Activated T-cell treated with anti-CD3 and anti-CD28 coated beads, Interleukin-2, amount 50 U/mL, for 24 hours (primary cell): ENCODE data around the gene AAK1.
"Not testable (repeated sequence)": the region's sequence is repeated elsewhere in the genome, so short reads cannot be mapped to it uniquely, and the experiment has no call there.

Experiments
- DNase-seq: peaks from one replicate; pipeline ENCODE4 v3.0.0-alpha.2; 2020
- H3K27ac Mint-ChIP-seq: 2 replicates; pipeline ENCODE4 v1.8.0; 2020; ENCODE audit warnings: mild to moderate bottlenecking, mixed read lengths
- H3K27me3 Mint-ChIP-seq: 2 replicates; pipeline ENCODE4 v1.8.0; 2020; ENCODE audit warnings: mixed read lengths
- H3K36me3 Mint-ChIP-seq: 2 replicates; pipeline ENCODE4 v1.8.0; 2020; ENCODE audit warnings: low read depth, mixed read lengths
- H3K4me1 Mint-ChIP-seq: 2 replicates; pipeline ENCODE4 v1.8.0; 2020; ENCODE audit warnings: low read depth, mixed read lengths
- H3K4me3 Mint-ChIP-seq: 2 replicates; pipeline ENCODE4 v1.8.0; 2020; ENCODE audit warnings: mild to moderate bottlenecking, moderate library complexity, mixed read lengths
- H3K9me3 Mint-ChIP-seq: 2 replicates; pipeline ENCODE4 v1.8.0; 2020; ENCODE audit warnings: mixed read lengths

AAK1 gene

GRCh38 chr2:69643602-69644505 lies at the start of gene AAK1:
Gene AAK1, minus strand, starts transcription at chr2:69643739. Its CDS starts 699 bp downstream, at chr2:69643040.
- peaks cover 44% of the 10 kb centered on the region for H3K36me3 Mint-ChIP-seq
- H3K27ac Mint-ChIP-seq, result peak within 1 kb of the TSS; percentile 99
- DNase-seq, result peak; percentile 93
- H3K27me3 Mint-ChIP-seq, result no peaks in the 10 kb centered on the region
- H3K9me3 Mint-ChIP-seq, result peaks cover 4% of the 10 kb centered on the region
- peak within 1 kb of the TSS; percentile 85 for H3K4me3 Mint-ChIP-seq
- H3K4me1 Mint-ChIP-seq, result peaks cover 62% of the 10 kb centered on the region

GRCh38 chr2:69692424-69692823 lies 48.9 kb upstream of the AAK1 start:
- no peak overlapping the region for H3K4me3 Mint-ChIP-seq
- DNase-seq, result no peak

DNA sequence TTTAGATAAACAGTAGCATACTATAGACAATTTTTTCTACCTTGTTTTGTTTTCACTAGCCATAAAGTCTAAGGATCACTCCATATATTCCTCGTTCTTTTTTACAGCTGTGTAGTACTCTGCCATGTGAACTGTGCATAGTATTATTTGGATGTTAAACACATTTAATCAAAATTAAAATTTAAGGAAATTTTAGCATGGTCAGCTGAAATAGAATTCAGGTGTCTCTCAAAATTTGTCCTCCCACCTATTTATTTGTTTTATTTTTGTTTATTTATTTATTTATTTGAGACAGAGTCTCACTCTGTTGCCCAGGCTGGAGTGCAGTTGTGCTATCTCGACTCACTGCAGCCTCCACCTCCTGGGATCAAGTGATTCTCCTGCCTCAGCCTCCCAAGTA lies 46.4 kb upstream of the AAK1 start:
- no peaks in the 10 kb centered on the region for H3K27me3 Mint-ChIP-seq
- H3K27ac Mint-ChIP-seq, result no peak overlapping the region
- H3K36me3 Mint-ChIP-seq, result no peaks in the 10 kb centered on the region
- no peak overlapping the region for H3K4me3 Mint-ChIP-seq
- H3K4me1 Mint-ChIP-seq, result peaks cover 80% of the 10 kb centered on the region
- H3K9me3 Mint-ChIP-seq, result no peaks in the 10 kb centered on the region
- no peak for DNase-seq

More at GRCh38 chr2:69692424-69692823, 48.9 kb upstream of the AAK1 start:
- H3K27me3 Mint-ChIP-seq, result no peaks in the 10 kb centered on the region
- peaks cover 86% of the 10 kb centered on the region for H3K4me1 Mint-ChIP-seq
- H3K9me3 Mint-ChIP-seq, result no peaks in the 10 kb centered on the region
- no peaks in the 10 kb centered on the region for H3K36me3 Mint-ChIP-seq
- no peak overlapping the region for H3K27ac Mint-ChIP-seq

- no peaks in the 10 kb centered on the region for H3K36me3 Mint-ChIP-seq
- no peaks in the 10 kb centered on the region for H3K9me3 Mint-ChIP-seq
- H3K27me3 Mint-ChIP-seq, result no peaks in the 10 kb centered on the region
- no peak for DNase-seq
- H3K27ac Mint-ChIP-seq, result peak overlapping the region; percentile 60
- H3K4me3 Mint-ChIP-seq, result peak overlapping the region; percentile 34
- peaks cover 82% of the 10 kb centered on the region for H3K4me1 Mint-ChIP-seq
These were observed 45.9 kb upstream of the AAK1 start for GRCh38 chr2:69689466-69689865.

DNA sequence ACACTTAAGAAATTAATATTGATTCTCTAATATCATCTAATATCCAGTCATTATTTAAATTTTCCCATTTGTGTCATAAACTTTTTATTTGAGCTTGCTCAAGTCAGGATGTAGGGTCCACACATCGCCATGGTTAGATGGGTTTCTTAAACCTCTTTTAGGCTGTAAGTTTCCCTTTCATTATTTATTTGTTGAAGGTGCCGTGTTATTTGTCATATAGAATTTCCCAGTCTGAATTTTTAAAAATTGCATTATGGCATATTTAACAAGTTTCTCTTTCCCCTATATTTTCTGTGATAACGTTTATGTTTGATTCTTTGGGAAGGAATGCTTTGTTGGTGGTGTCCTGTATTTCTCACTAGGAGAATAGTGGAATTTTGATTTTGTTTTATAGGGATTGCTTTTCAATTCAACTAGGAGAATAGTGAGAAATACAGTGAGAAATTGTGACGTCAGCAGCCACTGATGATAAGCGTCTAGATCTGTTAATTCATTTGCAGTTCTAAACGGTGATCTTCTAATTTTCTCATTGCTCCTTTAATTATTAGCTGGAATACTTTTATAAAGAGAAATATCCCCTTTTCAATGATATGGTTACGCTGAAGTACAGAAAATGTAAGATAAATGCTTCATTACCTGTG lies 44.6 kb upstream of the AAK1 start:
- peaks cover 84% of the 10 kb centered on the region for H3K4me1 Mint-ChIP-seq
- no peak for DNase-seq
- H3K4me3 Mint-ChIP-seq, result no peak overlapping the region
- H3K9me3 Mint-ChIP-seq, result no peaks in the 10 kb centered on the region
- no peaks in the 10 kb centered on the region for H3K36me3 Mint-ChIP-seq
- H3K27me3 Mint-ChIP-seq, result no peaks in the 10 kb centered on the region
- no peak overlapping the region for H3K27ac Mint-ChIP-seq

DNA sequence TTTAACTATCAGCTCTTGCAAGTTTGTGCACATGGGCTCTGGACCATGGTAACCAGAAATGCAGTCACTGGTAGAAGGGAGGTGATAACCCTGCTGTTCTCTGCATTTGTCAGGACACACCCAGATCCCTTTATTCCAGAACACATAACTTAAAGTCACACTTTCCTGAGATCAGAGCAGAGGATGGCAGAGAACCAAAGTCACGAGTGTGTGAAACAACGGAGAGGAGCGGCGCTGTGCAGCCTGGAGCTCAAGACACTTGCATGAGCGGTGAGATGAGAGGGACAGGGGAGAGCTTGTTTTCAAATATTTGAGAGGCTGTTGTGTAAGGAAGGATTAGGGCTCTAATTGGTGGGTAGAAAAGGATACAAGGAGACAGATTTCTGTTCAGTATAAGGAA lies 43.3 kb upstream of the AAK1 start:
- no peaks in the 10 kb centered on the region for H3K36me3 Mint-ChIP-seq
- H3K27ac Mint-ChIP-seq, result no peak overlapping the region
- peaks cover 78% of the 10 kb centered on the region for H3K4me1 Mint-ChIP-seq

DNA sequence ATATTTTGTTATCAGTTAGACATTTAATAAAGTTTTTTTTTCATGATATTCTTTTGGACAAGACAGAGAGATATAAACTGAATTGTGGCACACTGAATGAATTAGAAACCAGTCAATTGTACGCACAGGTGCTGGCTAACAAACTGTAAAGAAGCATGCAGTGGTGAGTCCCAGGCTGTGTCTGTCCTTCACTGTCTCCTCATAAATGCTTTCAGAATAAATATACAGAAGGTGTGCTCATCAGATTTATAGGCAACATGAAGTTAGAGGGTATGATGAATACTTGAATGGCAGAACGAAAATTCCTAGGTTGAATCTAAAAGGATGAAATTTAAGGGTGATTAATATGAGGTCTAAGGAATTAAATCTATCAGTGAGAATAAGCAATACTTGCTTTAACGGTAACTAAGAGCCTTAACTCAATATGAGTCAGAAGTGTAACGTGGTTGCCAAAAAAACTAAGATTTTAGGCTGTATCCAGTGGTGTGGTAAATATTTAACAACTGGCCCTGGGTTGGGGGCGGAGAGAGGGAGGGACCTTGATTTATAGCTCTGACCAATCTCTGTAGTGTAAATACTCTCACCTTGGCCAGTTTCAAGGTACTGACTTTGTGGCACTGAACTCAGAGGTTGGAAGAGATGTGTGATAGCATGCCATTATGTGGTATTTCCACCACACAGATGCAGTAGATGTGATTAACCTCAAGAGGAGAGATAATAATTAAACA lies 41.9 kb upstream of the AAK1 start:
- Mint-ChIP-seq H3K27me3 (no peaks in the 10 kb centered on the region), H3K9me3 (no peaks in the 10 kb centered on the region), H3K36me3 (no peaks in the 10 kb centered on the region), H3K27ac (peak overlapping the region; percentile 26), H3K4me3 (no peak overlapping the region), H3K4me1 (peaks cover 71% of the 10 kb centered on the region)
- no peak for DNase-seq

More for the DNA sequence above, 43.3 kb upstream of the AAK1 start:
- no peaks in the 10 kb centered on the region for H3K27me3 Mint-ChIP-seq
- no peaks in the 10 kb centered on the region for H3K9me3 Mint-ChIP-seq
- no peak overlapping the region for H3K4me3 Mint-ChIP-seq
- DNase-seq, result no peak

DNA sequence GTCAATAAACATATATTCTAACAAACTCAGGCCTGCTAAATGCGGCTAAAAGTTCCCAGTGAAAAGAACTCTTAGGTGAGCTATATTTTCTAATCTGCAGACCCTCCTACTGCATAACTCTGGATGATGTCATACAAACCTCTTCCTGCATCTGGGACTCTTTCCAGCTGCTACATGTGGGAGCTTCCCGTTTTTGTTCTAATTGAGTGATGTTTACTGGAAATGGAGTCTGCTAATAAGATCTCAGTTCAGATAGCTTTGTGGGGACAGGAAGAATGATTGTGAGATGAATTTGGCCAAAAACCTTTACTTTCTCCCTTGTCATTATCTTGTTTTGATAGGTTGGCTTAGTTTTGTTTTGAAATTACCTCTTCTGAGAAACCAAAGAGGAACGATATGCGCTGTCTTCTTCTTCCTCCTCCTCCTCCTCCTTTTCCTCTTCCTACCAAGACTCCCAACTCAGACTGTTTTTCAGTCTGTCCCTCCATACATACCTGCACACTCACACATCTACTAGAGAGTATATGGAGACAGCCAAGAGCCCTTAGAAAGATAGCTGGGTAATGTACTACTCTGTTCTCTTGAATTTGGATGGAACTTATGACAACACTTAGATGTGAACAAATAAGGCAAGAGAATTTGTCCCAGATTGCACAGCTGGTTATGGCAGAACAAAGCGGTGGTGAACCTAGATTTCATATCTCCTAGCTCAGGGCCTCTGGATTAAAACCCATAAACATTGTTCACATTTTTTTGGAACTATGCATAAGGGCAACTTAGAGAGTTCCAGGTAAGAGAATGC lies 39.8 kb upstream of the AAK1 start:
- Mint-ChIP-seq H3K9me3 (no peaks in the 10 kb centered on the region), H3K36me3 (no peaks in the 10 kb centered on the region), H3K27me3 (no peaks in the 10 kb centered on the region), H3K4me1 (peaks cover 71% of the 10 kb centered on the region), H3K27ac (peak overlapping the region; percentile 79), H3K4me3 (peak overlapping the region; percentile 26)
- no peak for DNase-seq

- no peak overlapping the region for H3K27ac Mint-ChIP-seq
- peaks cover 71% of the 10 kb centered on the region for H3K4me1 Mint-ChIP-seq
- DNase-seq, result no peak
- H3K9me3 Mint-ChIP-seq, result no peaks in the 10 kb centered on the region
- no peaks in the 10 kb centered on the region for H3K27me3 Mint-ChIP-seq
- no peaks in the 10 kb centered on the region for H3K36me3 Mint-ChIP-seq
- no peak overlapping the region for H3K4me3 Mint-ChIP-seq
These were observed 39.0 kb upstream of the AAK1 start for GRCh38 chr2:69682525-69682924.

DNA sequence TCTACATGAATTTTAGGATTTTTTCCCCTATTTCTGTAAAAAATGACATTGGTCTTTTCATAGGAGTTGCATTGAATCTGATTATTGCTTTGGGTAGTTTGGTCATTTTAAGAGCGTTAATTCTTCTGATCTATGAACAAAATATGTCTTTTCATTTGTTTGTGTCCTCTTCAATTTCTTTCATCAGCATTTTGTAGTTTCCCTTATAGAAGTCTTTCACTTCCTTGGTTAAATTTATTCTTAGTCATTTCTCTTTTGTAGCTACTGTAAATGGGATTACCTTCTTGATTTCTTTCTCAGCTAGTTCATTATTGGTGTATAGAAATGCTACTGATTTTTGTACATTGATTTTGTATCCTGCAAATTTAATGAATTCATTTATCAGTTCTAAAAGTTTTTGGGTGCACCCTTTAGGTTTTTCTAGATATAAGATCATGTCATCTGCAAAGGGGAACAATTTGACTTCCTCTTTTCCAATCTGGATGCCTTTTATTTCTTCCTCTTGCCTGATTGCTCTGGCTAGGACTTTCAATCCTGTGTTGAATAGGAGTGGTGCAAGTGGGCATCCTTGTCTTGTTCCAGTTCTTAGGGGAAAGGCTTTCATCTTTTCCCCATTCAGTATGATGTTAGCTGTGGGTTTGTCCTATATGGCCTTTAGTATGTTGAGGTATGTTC lies 36.6 kb upstream of the AAK1 start:
- no peak for DNase-seq
- Mint-ChIP-seq H3K27ac (no peak overlapping the region), H3K9me3 (no peaks in the 10 kb centered on the region), H3K27me3 (no peaks in the 10 kb centered on the region), H3K36me3 (no peaks in the 10 kb centered on the region), H3K4me3 (no peak overlapping the region), H3K4me1 (peaks cover 65% of the 10 kb centered on the region)

- Mint-ChIP-seq H3K4me1 (peaks cover 57% of the 10 kb centered on the region), H3K36me3 (no peaks in the 10 kb centered on the region), H3K27me3 (no peaks in the 10 kb centered on the region), H3K27ac (peak overlapping the region; percentile 54), H3K9me3 (no peaks in the 10 kb centered on the region), H3K4me3 (peak overlapping the region; percentile 16)
- DNase-seq, result no peak
These were observed 34.4 kb upstream of the AAK1 start for GRCh38 chr2:69677914-69678313.

- peaks cover 52% of the 10 kb centered on the region for H3K4me1 Mint-ChIP-seq
- H3K9me3 Mint-ChIP-seq, result no peaks in the 10 kb centered on the region
- no peak overlapping the region for H3K4me3 Mint-ChIP-seq
- DNase-seq, result no peak
- H3K27ac Mint-ChIP-seq, result no peak overlapping the region
- H3K36me3 Mint-ChIP-seq, result no peaks in the 10 kb centered on the region
- no peaks in the 10 kb centered on the region for H3K27me3 Mint-ChIP-seq
These were observed 32.6 kb upstream of the AAK1 start for GRCh38 chr2:69676146-69676545.

DNA sequence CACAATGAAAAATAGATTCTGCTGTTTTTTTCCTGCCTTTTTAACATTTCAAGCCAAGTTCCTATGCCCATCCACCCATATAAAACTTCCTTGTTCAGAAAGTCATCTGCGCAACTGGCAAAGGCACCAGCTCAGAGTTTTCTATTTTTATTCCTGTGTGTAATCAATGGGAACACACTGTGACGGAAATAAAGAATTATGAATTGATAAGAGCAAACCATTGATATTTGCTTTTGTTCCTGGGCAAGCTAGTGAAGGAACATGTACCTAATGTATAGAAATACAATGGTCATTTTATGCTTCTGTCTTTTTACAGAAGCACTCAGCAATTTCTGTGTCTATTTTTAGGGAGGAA lies 30.8 kb upstream of the AAK1 start:
- Mint-ChIP-seq H3K4me3 (no peak overlapping the region), H3K36me3 (no peaks in the 10 kb centered on the region), H3K27me3 (no peaks in the 10 kb centered on the region), H3K27ac (peak overlapping the region; percentile 40), H3K4me1 (peaks cover 41% of the 10 kb centered on the region), H3K9me3 (no peaks in the 10 kb centered on the region)
- DNase-seq, result no peak

- H3K4me3 Mint-ChIP-seq, H3K36me3 Mint-ChIP-seq, DNase-seq, H3K27me3 Mint-ChIP-seq, H3K27ac Mint-ChIP-seq, H3K9me3 Mint-ChIP-seq: not testable (repeated sequence)
- H3K4me1 Mint-ChIP-seq, result peaks cover 35% of the 10 kb centered on the region
These were observed 29.6 kb upstream of the AAK1 start for GRCh38 chr2:69673098-69673497.
